Ascending aorta (tissue), 2 donors: ENCODE results near the gene GLDC. TPM values are rescaled to one million over a fixed set of nuclear protein-coding genes. Genes with fewer than 3 reads are reported as not detected.

Source experiments
- DNase-seq, 2 donors: peaks; one replicate each; pipeline ENCODE4 v3.0.0-alpha.2; 2019; ENCODE audit warnings: low spot score in 2 of 2
- H3K27ac ChIP-seq, 2 donors: fragments of 200-600 bp; sonication (generic); one replicate each; pipeline ENCODE4 v1.5.1; 2016 to 2017; ENCODE audit warnings: mild to moderate bottlenecking in 1 of 2
- H3K27me3 ChIP-seq: fragments of 200-600 bp; sonication (generic); one replicate; pipeline ENCODE4 v1.5.1; 2017
- H3K36me3 ChIP-seq, 2 donors: fragments of 200-600 bp; sonication (generic); one replicate each; pipeline ENCODE4 v1.5.1; 2016
- H3K4me1 ChIP-seq, 2 donors: fragments of 200-600 bp; sonication (generic); one replicate each; pipeline ENCODE4 v1.5.1; 2016 to 2017; ENCODE audit warnings: mild to moderate bottlenecking in 1 of 2
- H3K4me3 ChIP-seq, 2 donors: fragments of 200-600 bp; sonication (generic); one replicate each; pipeline ENCODE4 v1.5.1; 2016 to 2017; ENCODE audit warnings: mild to moderate bottlenecking in 1 of 2
- H3K9me3 ChIP-seq, 2 donors: fragments of 200-600 bp; sonication (generic); one replicate each; pipeline ENCODE4 v1.5.1; 2016
- intact Hi-C: fragments of 100-400 bp; cut with DNase I; formaldehyde crosslinking; loops from one replicate; pipeline ENCODE4 v1.15.1; 2023
- total RNA-seq: library from RNA; depleted of rRNA; stranded (reverse); fragments of >200 nt; gene quantifications from one replicate; pipeline ENCODE4 v1.1.0, GENCODE V29; 2016
- TF ChIP-seq, protein P1 (sequence below), 3 experiments: fragments of 200-600 bp in 2 of 3; fragments of 450-650 bp in 1 of 3; sonication (generic) in 2 of 3; IDR thresholded peaks; one replicate each; pipeline ENCODE4 v1.5.1; 2016 to 2019; ENCODE audit warnings: antibody characterized with exemption in 3 of 3, mild to moderate bottlenecking in 1 of 3, moderate library complexity in 1 of 3

The GLDC gene
- total RNA-seq, 1 donor from 2014 or later, result 0.64 TPM

GRCh38 chr9:6620353-6620752, 25.2 kb downstream of the GLDC start:
- no peak overlapping the region for H3K27ac ChIP-seq
- H3K27me3 ChIP-seq, result no peaks in the 10 kb centered on the region
- no peaks in the 10 kb centered on the region for H3K9me3 ChIP-seq
- no peak for DNase-seq
- H3K4me3 ChIP-seq, result no peak overlapping the region
- TF ChIP-seq, protein P1, sequence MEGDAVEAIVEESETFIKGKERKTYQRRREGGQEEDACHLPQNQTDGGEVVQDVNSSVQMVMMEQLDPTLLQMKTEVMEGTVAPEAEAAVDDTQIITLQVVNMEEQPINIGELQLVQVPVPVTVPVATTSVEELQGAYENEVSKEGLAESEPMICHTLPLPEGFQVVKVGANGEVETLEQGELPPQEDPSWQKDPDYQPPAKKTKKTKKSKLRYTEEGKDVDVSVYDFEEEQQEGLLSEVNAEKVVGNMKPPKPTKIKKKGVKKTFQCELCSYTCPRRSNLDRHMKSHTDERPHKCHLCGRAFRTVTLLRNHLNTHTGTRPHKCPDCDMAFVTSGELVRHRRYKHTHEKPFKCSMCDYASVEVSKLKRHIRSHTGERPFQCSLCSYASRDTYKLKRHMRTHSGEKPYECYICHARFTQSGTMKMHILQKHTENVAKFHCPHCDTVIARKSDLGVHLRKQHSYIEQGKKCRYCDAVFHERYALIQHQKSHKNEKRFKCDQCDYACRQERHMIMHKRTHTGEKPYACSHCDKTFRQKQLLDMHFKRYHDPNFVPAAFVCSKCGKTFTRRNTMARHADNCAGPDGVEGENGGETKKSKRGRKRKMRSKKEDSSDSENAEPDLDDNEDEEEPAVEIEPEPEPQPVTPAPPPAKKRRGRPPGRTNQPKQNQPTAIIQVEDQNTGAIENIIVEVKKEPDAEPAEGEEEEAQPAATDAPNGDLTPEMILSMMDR (IDR thresholded peaks at IDR 0.05), result no peak
- no peaks in the 10 kb centered on the region for H3K4me1 ChIP-seq
- H3K36me3 ChIP-seq, result no peaks in the 10 kb centered on the region
- intact Hi-C loops, result no loop called here

- Histone ChIP-seq H3K4me3 (no peak overlapping the region), H3K36me3 (no peaks in the 10 kb centered on the region), H3K27me3 (no peaks in the 10 kb centered on the region), H3K27ac (no peak overlapping the region), H3K4me1 (no peaks in the 10 kb centered on the region), H3K9me3 (no peaks in the 10 kb centered on the region)
- TF ChIP-seq, protein P1 (IDR thresholded peaks at IDR 0.05), result no peak
- no peak for DNase-seq
- intact Hi-C loops, result no loop called here
These were observed 25.6 kb downstream of the GLDC start for GRCh38 chr9:6619909-6620308.

DNA sequence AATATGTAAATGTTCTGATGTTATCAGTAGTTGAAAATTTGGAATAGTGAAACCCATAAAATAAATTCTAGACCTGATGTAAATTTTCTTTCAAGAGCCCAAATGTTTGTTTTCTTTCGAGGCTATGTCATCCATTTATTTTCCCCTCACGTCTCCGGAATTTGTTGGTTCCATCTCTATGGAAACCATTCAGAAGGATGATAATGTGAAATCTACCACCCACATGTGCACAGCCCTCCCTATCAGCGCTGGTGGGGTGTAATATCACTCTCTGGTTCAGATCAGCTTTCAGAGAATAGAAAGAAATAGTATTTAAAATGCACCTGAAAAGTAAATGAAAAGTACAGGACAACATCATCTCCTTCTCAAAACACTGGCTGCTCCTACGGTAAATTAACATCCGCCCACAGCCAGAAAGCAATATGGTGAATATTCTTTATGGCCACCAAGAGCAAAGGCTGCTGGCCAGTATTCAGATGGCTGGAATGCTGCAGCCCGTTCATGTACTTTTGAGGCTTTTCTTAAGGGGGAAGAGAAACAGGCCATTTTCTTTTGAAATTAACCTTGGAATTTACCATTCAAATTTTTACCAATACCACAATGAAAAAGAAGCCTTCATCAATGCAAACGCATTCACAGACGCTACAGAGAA, 28.5 kb downstream of the GLDC start:
- intact Hi-C loops, result no loop called here
- TF ChIP-seq, protein P1 (IDR thresholded peaks at IDR 0.05), result no peak
- H3K9me3 ChIP-seq, result no peaks in the 10 kb centered on the region

DNA sequence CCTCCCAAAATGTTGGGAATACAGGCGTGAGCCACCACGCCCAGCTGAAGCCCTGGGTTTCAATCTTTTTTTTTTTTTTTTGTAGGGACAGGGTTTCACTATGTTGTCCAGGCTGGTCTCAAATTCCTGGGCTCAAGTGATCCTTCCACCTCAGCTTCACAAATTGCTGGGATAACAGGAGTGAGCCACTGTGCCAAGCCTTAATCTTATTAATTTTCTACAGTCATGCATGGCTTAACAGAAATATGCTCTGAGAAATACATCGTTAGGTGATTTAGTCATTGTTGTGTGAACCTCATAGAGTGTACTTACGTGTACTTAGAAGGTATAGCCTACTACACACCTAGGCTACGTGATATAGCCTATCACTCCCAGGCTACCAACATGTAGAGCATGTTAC, 31.0 kb downstream of the GLDC start:
- Histone ChIP-seq H3K27me3 (no peaks in the 10 kb centered on the region), H3K27ac (no peak overlapping the region), H3K4me1 (no peaks in the 10 kb centered on the region), H3K4me3 (no peak overlapping the region), H3K36me3 (no peaks in the 10 kb centered on the region), H3K9me3 (no peaks in the 10 kb centered on the region)
- TF ChIP-seq, protein P1 (IDR thresholded peaks at IDR 0.05), result no peak
- no peak for DNase-seq
- intact Hi-C loops, result no loop called here

More for the DNA sequence above, 28.5 kb downstream of the GLDC start:
- H3K27ac ChIP-seq, result no peak overlapping the region
- H3K4me1 ChIP-seq, result no peaks in the 10 kb centered on the region
- no peak overlapping the region for H3K4me3 ChIP-seq
- no peaks in the 10 kb centered on the region for H3K27me3 ChIP-seq
- DNase-seq, result no peak
- no peaks in the 10 kb centered on the region for H3K36me3 ChIP-seq

GRCh38 chr9:6611865-6612264, 33.7 kb downstream of the GLDC start:
- Histone ChIP-seq H3K27me3 (no peaks in the 10 kb centered on the region), H3K4me1 (no peaks in the 10 kb centered on the region), H3K9me3 (no peaks in the 10 kb centered on the region), H3K36me3 (no peaks in the 10 kb centered on the region), H3K4me3 (no peak overlapping the region), H3K27ac (no peak overlapping the region)
- TF ChIP-seq, protein P1 (IDR thresholded peaks at IDR 0.05), result no peak
- intact Hi-C loops, result no loop called here
- no peak for DNase-seq

GRCh38 chr9:6610073-6610472, 35.5 kb downstream of the GLDC start:
- no peaks in the 10 kb centered on the region for H3K9me3 ChIP-seq
- DNase-seq, result no peak
- no peak overlapping the region for H3K27ac ChIP-seq
- no peaks in the 10 kb centered on the region for H3K36me3 ChIP-seq
- intact Hi-C loops, result no loop called here
- no peaks in the 10 kb centered on the region for H3K27me3 ChIP-seq
- TF ChIP-seq, protein P1 (IDR thresholded peaks at IDR 0.05), result no peak
- no peak overlapping the region for H3K4me3 ChIP-seq
- no peaks in the 10 kb centered on the region for H3K4me1 ChIP-seq
